Ovary (tissue), 3 donors: ENCODE data around the gene RBMS1.

ENCODE experiments used
- CTCF ChIP-seq, 3 donors: fragments of 450-650 bp in 2 of 3; fragments of 200-600 bp in 1 of 3; IDR thresholded peaks; one replicate each; pipeline versions ENCODE4 v1.5.1 to v1.8.0; 2016 to 2022; ENCODE audit warnings: antibody characterized with exemption in 3 of 3, mild to moderate bottlenecking in 1 of 3
- EP300 ChIP-seq: sonication (generic); formaldehyde crosslinking; IDR thresholded peaks from one replicate; pipeline ENCODE4 v1.6.1; 2017; ENCODE audit warnings: antibody characterized with exemption
- donor health status: DM: no; HTN: no; CAD: no.

- no peak for TF ChIP-seq CTCF (IDR thresholded peaks at IDR 0.05)
- TF ChIP-seq EP300, result no peak
Observed at GRCh38 chr2:160464017-160464416, 29.6 kb downstream of the RBMS1 start.
